ENCODE measurements around the gene SELPLG. TPM values are rescaled to one million over a fixed set of nuclear protein-coding genes. Genes with fewer than 3 reads are reported as not detected.
A peak's percentile ranks its signal among the peaks of the same experiment; 100 is the strongest.
"Not testable (repeated sequence)": the region's sequence is repeated elsewhere in the genome, so short reads cannot be mapped to it uniquely, and the experiment has no call there.

SELPLG gene
- total RNA-seq, 1 donor from 2014 or later: 2.4 TPM

GRCh38 chr12:108575199-108575912 lies 58.3 kb downstream of the SELPLG start:
- ATAC-seq (no peak), DNase-seq (ENCODE audit: low spot score) (peak; percentile 11)

- ATAC-seq; DNase-seq (ENCODE audit: low spot score): not testable (repeated sequence)
These were observed 59.4 kb downstream of the SELPLG start for GRCh38 chr12:108574276-108574675.

- DNase-seq (ENCODE audit: low spot score) (no peak), ATAC-seq (no peak)
These were observed 60.4 kb downstream of the SELPLG start for GRCh38 chr12:108573317-108573716.

GRCh38 chr12:108572166-108572790 lies 61.4 kb downstream of the SELPLG start:
- DNase-seq (ENCODE audit: low spot score): peak; percentile 16
- no peak for ATAC-seq

Other genes starting within 250 kb of the SELPLG start
- 4.6 TPM for gene FICD, start 118.6 kb downstream of the SELPLG start, total RNA-seq
- gene SART3, start 72.7 kb downstream of the SELPLG start, total RNA-seq: 13.7 TPM
- gene ISCU, start 71.3 kb downstream of the SELPLG start, total RNA-seq: 45.2 TPM
- gene TMEM119, start 35.8 kb downstream of the SELPLG start, total RNA-seq: 0.23 TPM
- gene CORO1C, start 97.6 kb upstream of the SELPLG start, total RNA-seq: 39.2 TPM
- gene SSH1, start 223.7 kb upstream of the SELPLG start, total RNA-seq: 18.9 TPM
- 65.3 TPM for gene DAO, start 246.2 kb upstream of the SELPLG start, total RNA-seq